Panc1 (cell line): ENCODE results near the gene MKLN1.

Source experiments
- CTCF ChIP-seq: fragments of 450-650 bp; IDR thresholded peaks from 2 replicates; pipeline ENCODE4 v1.5.1; 2017; ENCODE audit warnings: mild to moderate bottlenecking
- SIN3A ChIP-seq: IDR thresholded peaks from 2 replicates; pipeline ENCODE4 v1.6.1; 2012; ENCODE audit warnings: low read depth, mild to moderate bottlenecking, low read length, moderate library complexity, borderline replicate concordance; ENCODE audit not compliant: insufficient read depth

GRCh38 chr7:131401194-131401593 lies 73.5 kb downstream of the MKLN1 start:
- TF ChIP-seq SIN3A (no peak), CTCF (no peak)
